Erythroblast (primary cell): ENCODE data around the gene SMC5.

ENCODE experiments used
- GATA1 ChIP-seq: IDR thresholded peaks from 2 replicates; pipeline ENCODE4 v1.6.1; 2011; ENCODE audit warnings: low read depth, mild to moderate bottlenecking, control low read depth, low read length, moderate library complexity
- POLR2A ChIP-seq: IDR thresholded peaks from 2 replicates; pipeline ENCODE4 v1.6.1; 2011; ENCODE audit warnings: mild to moderate bottlenecking, low read length

GRCh38 chr9:70303268-70303667 is 44.5 kb downstream of the SMC5 start:
- TF ChIP-seq POLR2A (no peak), GATA1 (no peak)
